Endothelial cell (in vitro differentiated cells): ENCODE measurements around the gene LAMC2. TPM values are rescaled to one million over a fixed set of nuclear protein-coding genes. Genes with fewer than 3 reads are reported as not detected.

Experiments used
- DNase-seq: peaks from one replicate; pipeline ENCODE4 v3.0.0; 2021; ENCODE audit warnings: low spot score
- H3K27ac Mint-ChIP-seq: one replicate; pipeline ENCODE4 v1.8.0; 2021; ENCODE audit warnings: mixed read lengths, inconsistent platforms; ENCODE audit not compliant: unreplicated experiment
- H3K27me3 Mint-ChIP-seq: one replicate; pipeline ENCODE4 v1.8.0; 2021; ENCODE audit warnings: mild to moderate bottlenecking, moderate library complexity, mixed read lengths, inconsistent platforms; ENCODE audit not compliant: unreplicated experiment
- H3K36me3 Mint-ChIP-seq: one replicate; pipeline ENCODE4 v1.8.0; 2021; ENCODE audit warnings: mild to moderate bottlenecking, low read depth, mixed read lengths, inconsistent platforms; ENCODE audit not compliant: unreplicated experiment
- H3K4me1 Mint-ChIP-seq: one replicate; pipeline ENCODE4 v1.8.0; 2021; ENCODE audit warnings: mild to moderate bottlenecking, mixed read lengths, inconsistent platforms; ENCODE audit not compliant: unreplicated experiment
- H3K4me3 Mint-ChIP-seq: one replicate; pipeline ENCODE4 v1.8.0; 2021; ENCODE audit warnings: mild to moderate bottlenecking, mixed read lengths, inconsistent platforms; ENCODE audit not compliant: unreplicated experiment
- H3K9me3 Mint-ChIP-seq: one replicate; pipeline ENCODE4 v1.8.0; 2021; ENCODE audit warnings: mixed read lengths, inconsistent platforms; ENCODE audit not compliant: unreplicated experiment
- CTCF ChIP-seq: fragments of 200-600 bp; sonication (generic); IDR thresholded peaks from one replicate; pipeline ENCODE4 v1.5.0; 2021; ENCODE audit warnings: antibody characterized with exemption; ENCODE audit not compliant: unreplicated experiment
- total RNA-seq: library from RNA; stranded (reverse); fragmentation: NEBNext Ultra II Directional; extraction: Animal tissue kit (Norgen Biotek cat#: 25700); gene quantifications from one replicate; pipeline ENCODE4 v1.2.1, GENCODE V29; 2021; ENCODE audit not compliant: unreplicated experiment

Gene LAMC2
- total RNA-seq, 1 donor from 2014 or later = 2.3 TPM

GRCh38 chr1:183233113-183233512 is 47.0 kb downstream of the LAMC2 start:
- DNase-seq = no peak
- TF ChIP-seq CTCF = no peak
- Mint-ChIP-seq H3K9me3 (no peaks in the 10 kb centered on the region), H3K27me3 (no peaks in the 10 kb centered on the region), H3K36me3 (no peaks in the 10 kb centered on the region), H3K4me1 (peaks cover 13% of the 10 kb centered on the region), H3K27ac (no peak overlapping the region), H3K4me3 (no peak overlapping the region)

- H3K4me1 Mint-ChIP-seq = peaks cover 13% of the 10 kb centered on the region
Observed at GRCh38 chr1:183234660-183235476, 48.8 kb downstream of the LAMC2 start.

GRCh38 chr1:183235503-183235902 is 49.4 kb downstream of the LAMC2 start:
- H3K27me3 Mint-ChIP-seq = no peaks in the 10 kb centered on the region
- peaks cover 13% of the 10 kb centered on the region for H3K4me1 Mint-ChIP-seq
- no peaks in the 10 kb centered on the region for H3K9me3 Mint-ChIP-seq
- H3K4me3 Mint-ChIP-seq = no peak overlapping the region
- no peak overlapping the region for H3K27ac Mint-ChIP-seq
- no peak for TF ChIP-seq CTCF
- no peak for DNase-seq
- H3K36me3 Mint-ChIP-seq = no peaks in the 10 kb centered on the region

More at GRCh38 chr1:183234660-183235476, 48.8 kb downstream of the LAMC2 start:
- TF ChIP-seq CTCF = peak; percentile 86
- Mint-ChIP-seq H3K4me3 (peak overlapping the region; percentile 53), H3K36me3 (no peaks in the 10 kb centered on the region), H3K27ac (no peak overlapping the region), H3K9me3 (no peaks in the 10 kb centered on the region), H3K27me3 (no peaks in the 10 kb centered on the region)
- peak; percentile 49 for DNase-seq

GRCh38 chr1:183236158-183236725 is 50.2 kb downstream of the LAMC2 start:
- Mint-ChIP-seq H3K27ac (no peak overlapping the region), H3K36me3 (no peaks in the 10 kb centered on the region), H3K4me1 (peaks cover 13% of the 10 kb centered on the region), H3K9me3 (no peaks in the 10 kb centered on the region), H3K27me3 (no peaks in the 10 kb centered on the region), H3K4me3 (no peak overlapping the region)
- DNase-seq = no peak
- TF ChIP-seq CTCF = no peak

GRCh38 chr1:183237046-183237445 is 51.0 kb downstream of the LAMC2 start:
- Mint-ChIP-seq H3K27me3 (no peaks in the 10 kb centered on the region), H3K4me3 (no peak overlapping the region), H3K4me1 (peaks cover 13% of the 10 kb centered on the region), H3K36me3 (no peaks in the 10 kb centered on the region), H3K9me3 (no peaks in the 10 kb centered on the region), H3K27ac (no peak overlapping the region)
- TF ChIP-seq CTCF = no peak
- DNase-seq = no peak
